ENCODE data around the gene SMAD3. TPM values are rescaled to one million over a fixed set of nuclear protein-coding genes. Genes with fewer than 3 reads are reported as not detected.

The SMAD3 gene
- total RNA-seq, 1 experiment from 2014 or later = 99.5 TPM

DNA sequence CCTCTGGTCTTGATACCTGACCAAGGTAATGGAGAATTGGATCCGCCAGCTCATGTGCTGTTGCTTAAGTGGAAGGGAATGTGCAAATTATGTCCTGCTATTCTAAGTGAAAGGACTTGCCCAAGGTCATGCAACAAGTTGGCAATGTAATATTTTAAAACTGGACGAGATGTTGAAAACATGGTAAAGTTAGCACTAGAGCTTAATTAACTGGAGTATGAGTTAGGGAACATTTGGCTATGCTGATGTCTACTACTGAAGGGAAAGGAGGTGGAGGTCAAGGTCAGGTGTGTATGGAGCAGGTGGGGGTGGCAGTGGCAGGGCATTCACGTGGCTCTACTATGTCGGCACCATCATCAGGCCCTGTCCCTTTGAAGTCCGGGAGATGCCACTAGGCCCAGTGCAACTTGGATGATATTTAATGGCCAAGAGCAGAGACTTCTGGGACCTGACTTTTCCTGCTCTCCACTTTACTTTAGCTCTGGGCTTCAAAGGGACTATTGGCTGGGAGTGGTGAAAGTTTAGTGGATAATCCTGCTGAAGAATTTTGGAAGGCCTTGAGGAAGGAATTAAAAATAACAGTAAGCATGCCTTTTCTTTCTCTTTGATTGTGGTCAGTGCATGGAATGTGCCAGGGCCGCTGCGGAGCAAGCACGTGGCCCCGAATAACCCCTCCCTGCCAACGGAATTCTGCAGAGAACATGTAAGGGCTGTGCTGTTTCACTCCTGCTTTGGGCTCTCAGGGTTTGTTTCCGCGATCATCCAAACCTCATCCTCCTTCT lies 14.9 kb downstream of the SMAD3 start:
- Histone ChIP-seq H4K20me1 (ENCODE audit: insufficient read depth) (no peaks in the 10 kb centered on the region), H2AFZ (no peak overlapping the region), H3K79me2 (ENCODE audit: low read depth) (peaks cover 100% of the 10 kb centered on the region), H3K36me3 (ENCODE audit: low read depth) (peaks cover 27% of the 10 kb centered on the region), H3K9me2 (ENCODE audit: insufficient read depth) (no peaks in the 10 kb centered on the region), H3K27me3 (ENCODE audit: insufficient read depth, low read depth) (no peaks in the 10 kb centered on the region), H3K9me3 (ENCODE audit: insufficient read depth, low read depth) (no peaks in the 10 kb centered on the region), H3K27ac (peak overlapping the region; percentile 67; the same call in 1 of the 2 replicates), H3K4me1 (replicated peaks; ENCODE audit: insufficient read depth) (peaks cover 96% of the 10 kb centered on the region), H3K4me2 (no peak overlapping the region), H3K4me3 (no peak overlapping the region), H3F3A (ENCODE audit: insufficient read depth, low read depth) (peaks cover 45% of the 10 kb centered on the region)
- TF ChIP-seq, protein P1, sequence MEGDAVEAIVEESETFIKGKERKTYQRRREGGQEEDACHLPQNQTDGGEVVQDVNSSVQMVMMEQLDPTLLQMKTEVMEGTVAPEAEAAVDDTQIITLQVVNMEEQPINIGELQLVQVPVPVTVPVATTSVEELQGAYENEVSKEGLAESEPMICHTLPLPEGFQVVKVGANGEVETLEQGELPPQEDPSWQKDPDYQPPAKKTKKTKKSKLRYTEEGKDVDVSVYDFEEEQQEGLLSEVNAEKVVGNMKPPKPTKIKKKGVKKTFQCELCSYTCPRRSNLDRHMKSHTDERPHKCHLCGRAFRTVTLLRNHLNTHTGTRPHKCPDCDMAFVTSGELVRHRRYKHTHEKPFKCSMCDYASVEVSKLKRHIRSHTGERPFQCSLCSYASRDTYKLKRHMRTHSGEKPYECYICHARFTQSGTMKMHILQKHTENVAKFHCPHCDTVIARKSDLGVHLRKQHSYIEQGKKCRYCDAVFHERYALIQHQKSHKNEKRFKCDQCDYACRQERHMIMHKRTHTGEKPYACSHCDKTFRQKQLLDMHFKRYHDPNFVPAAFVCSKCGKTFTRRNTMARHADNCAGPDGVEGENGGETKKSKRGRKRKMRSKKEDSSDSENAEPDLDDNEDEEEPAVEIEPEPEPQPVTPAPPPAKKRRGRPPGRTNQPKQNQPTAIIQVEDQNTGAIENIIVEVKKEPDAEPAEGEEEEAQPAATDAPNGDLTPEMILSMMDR (conservative IDR thresholded peaks at IDR 0.05) = no peak
- TF ChIP-seq EZH2 (IDR thresholded peaks at IDR 0.05; ENCODE audit: low read depth) = no peak
- ChIA-PET CTCF (interaction anchor here (0.5 kb wide), 2 partner anchors 19 to 30 kb away, joined by 5 to 15 read pairs; no protein-coding TSS in a partner anchor), POLR2A (ENCODE audit: unreplicated experiment) (interaction anchor here (0.5 to 0.7 kb wide), 2 partner anchors 16 to 81 kb away, joined by 3 to 4 read pairs; no protein-coding TSS in a partner anchor)
- no TSS peak for BruUV-seq (replicated peaks)
- DNase-seq = no peak
- intact Hi-C loops (cut with micrococcal nuclease; ENCODE audit: unreplicated experiment) = no loop called here

- H2AFZ ChIP-seq = no peak overlapping the region
- H3K4me2 ChIP-seq = no peak overlapping the region
- H3K4me3 ChIP-seq = no peak overlapping the region
- peaks cover 96% of the 10 kb centered on the region for H3K4me1 ChIP-seq (replicated peaks; ENCODE audit: insufficient read depth)
- H3K79me2 ChIP-seq (ENCODE audit: low read depth) = peaks cover 100% of the 10 kb centered on the region
- CTCF ChIA-PET = interaction anchor here (0.5 kb wide), 2 partner anchors 29 to 197 kb away, joined by 3 to 5 read pairs; no protein-coding TSS in a partner anchor
- H3K36me3 ChIP-seq (ENCODE audit: low read depth) = peaks cover 27% of the 10 kb centered on the region
- TF ChIP-seq EZH2 (IDR thresholded peaks at IDR 0.05; ENCODE audit: low read depth) = no peak
- intact Hi-C loops (cut with micrococcal nuclease; ENCODE audit: unreplicated experiment) = no loop called here
- no peaks in the 10 kb centered on the region for H3K9me2 ChIP-seq (ENCODE audit: insufficient read depth)
- POLR2A ChIA-PET (ENCODE audit: unreplicated experiment) = interaction anchor here (0.5 kb wide), 1 partner anchor 17 kb away, joined by 4 read pairs; no protein-coding TSS in a partner anchor
- no TSS peak for BruUV-seq (replicated peaks)
- 0 out of 2 replicates have a peak, but pooled peaks cover 3% of the 10 kb centered on the region for H4K20me1 ChIP-seq (ENCODE audit: insufficient read depth)
- DNase-seq = no peak
- H3K27ac ChIP-seq = peak overlapping the region; percentile 67
- H3K27me3 ChIP-seq (ENCODE audit: insufficient read depth, low read depth) = no peaks in the 10 kb centered on the region
- H3F3A ChIP-seq (ENCODE audit: insufficient read depth, low read depth) = peaks cover 49% of the 10 kb centered on the region
- H3K9me3 ChIP-seq (ENCODE audit: insufficient read depth, low read depth) = no peaks in the 10 kb centered on the region
Measured at GRCh38 chr15:67080900-67081431, 15.6 kb downstream of the SMAD3 start.

DNA sequence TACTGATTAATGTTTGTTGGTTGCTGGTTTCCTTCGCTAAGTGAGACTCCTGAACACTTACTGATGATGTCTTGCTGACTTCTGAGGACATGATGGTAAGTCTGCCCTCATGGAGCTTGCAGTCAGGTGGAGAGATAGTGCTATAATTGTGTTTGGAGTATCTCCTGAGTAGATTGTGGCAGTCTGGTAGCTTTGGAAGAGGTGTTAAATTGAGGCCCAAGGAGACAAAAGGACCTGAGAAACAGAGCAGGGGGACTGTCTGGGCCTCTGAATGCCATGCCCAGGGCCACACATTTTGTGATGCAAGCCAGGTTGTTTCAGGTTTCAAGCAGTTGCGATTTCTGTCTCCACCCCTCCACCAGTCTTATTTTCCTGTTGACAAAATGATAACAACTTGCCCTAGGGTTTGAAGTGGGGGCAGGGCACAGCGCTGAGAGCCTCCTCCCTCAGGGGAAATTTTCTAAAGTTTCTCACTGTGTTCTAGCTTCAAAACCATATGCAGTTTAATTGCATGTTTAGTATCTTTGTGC lies 16.7 kb downstream of the SMAD3 start:
- Histone ChIP-seq H3K36me3 (ENCODE audit: low read depth) (peaks cover 27% of the 10 kb centered on the region), H3K9me2 (ENCODE audit: insufficient read depth) (no peaks in the 10 kb centered on the region), H3K79me2 (ENCODE audit: low read depth) (peaks cover 100% of the 10 kb centered on the region), H3K4me2 (peak overlapping the region; percentile 53), H3K27me3 (ENCODE audit: insufficient read depth, low read depth) (no peaks in the 10 kb centered on the region), H3F3A (ENCODE audit: insufficient read depth, low read depth) (peaks cover 56% of the 10 kb centered on the region), H3K4me3 (no peak overlapping the region), H2AFZ (no peak overlapping the region), H3K9me3 (ENCODE audit: insufficient read depth, low read depth) (no peaks in the 10 kb centered on the region), H3K4me1 (replicated peaks; ENCODE audit: insufficient read depth) (peaks cover 95% of the 10 kb centered on the region), H4K20me1 (ENCODE audit: insufficient read depth) (0 out of 2 replicates have a peak, but pooled peaks cover 7% of the 10 kb centered on the region), H3K27ac (peak overlapping the region; percentile 67)
- intact Hi-C loops (cut with micrococcal nuclease; ENCODE audit: unreplicated experiment) = no loop called here
- no peak for TF ChIP-seq EZH2 (IDR thresholded peaks at IDR 0.05; ENCODE audit: low read depth)
- TF ChIP-seq, protein P1 (conservative IDR thresholded peaks at IDR 0.05) = no peak
- ChIA-PET CTCF (no interaction called here), POLR2A (ENCODE audit: unreplicated experiment) (interaction anchor here (0.7 kb wide), 1 partner anchor 72 kb away, joined by 5 read pairs; no protein-coding TSS in a partner anchor)
- peak in 1 of 2 experiments; percentile 70 for DNase-seq
- no TSS peak for BruUV-seq (replicated peaks)

Data from PC-9 (cell line).